KBM-7 (cell line): ENCODE results near the gene DDX4.
"Not testable (repeated sequence)": the region's sequence is repeated elsewhere in the genome, so short reads cannot be mapped to it uniquely, and the experiment has no call there.

Experiments used
- DNase-seq: peaks from one replicate; pipeline ENCODE4 v3.0.0-alpha.2; 2015
- in situ Hi-C: fragments of 300-500 bp; cut with MboI; formaldehyde crosslinking; loops from 2 replicates; pipeline ENCODE4 v1.14.3; 2020; ENCODE audit warnings: low sequenced_read_pairs, low pct_unique_long_range_greater_than_20kb, mixed read lengths

The DDX4 gene

DNA sequence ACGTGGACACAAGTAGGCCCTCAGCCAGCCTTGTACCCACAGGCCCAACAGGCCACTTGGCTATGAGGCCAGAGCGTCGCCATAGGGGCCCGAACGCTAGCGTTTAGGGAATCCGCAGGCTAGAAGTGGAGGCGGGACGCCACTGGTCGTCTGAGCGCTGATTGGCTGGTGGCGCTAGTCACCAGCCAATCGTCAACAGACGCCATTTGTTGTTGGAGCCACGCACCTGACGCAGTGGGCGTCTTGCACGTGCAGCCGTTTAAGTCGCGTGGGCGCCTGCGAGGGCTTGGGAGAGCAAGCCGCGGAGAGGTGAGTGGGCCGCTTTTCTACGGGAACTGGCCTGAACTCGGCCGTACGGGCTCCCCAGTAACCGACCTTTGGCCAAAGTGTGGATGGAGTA is at the start of gene DDX4:
Gene DDX4, plus strand, starts transcription at position 269 of the 400 bp plus-strand sequence. CDS start 903 bp downstream, outside the sequence.
- in situ Hi-C loops: no loop called here

DNA sequence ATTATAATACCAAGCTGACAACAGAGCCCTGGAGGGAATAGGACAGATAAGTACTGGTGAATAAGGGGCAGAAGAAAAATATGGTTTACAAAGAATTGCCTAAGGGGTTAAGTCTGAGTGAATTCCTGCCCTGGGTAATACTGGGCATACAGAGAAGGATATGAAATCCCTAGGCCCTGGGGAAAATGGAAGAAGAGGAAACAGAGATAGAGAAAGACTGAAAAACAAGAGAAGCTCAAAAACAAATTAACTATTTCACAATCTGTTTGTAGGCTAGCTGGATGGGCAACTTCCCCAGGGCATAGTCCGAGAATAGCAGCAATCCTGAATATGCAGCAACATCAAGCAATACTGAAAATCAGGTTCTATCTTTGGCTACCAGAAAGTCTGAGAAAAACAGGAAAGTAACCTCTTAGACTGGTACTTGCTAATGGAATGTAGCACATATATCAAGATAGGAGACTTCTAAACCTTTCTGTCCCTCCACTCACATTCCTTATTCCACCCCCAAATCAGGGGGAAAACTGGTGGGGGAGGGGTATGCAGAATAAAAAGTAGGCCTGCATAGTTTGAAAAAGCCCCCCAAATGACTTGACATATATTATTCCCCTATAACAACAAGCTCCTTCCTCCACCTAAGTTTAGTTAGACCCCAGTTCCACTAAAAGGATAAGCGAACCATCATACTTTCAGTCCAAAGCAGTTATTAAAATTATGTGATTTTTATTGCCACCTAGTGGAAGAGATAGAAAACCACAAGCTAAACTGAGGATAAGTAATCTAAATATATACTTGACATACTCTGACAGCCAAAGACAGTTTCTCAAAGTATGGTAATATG is 46.4 kb upstream of the DDX4 start:
- in situ Hi-C loops: no loop called here
- peak; percentile 58 for DNase-seq

More for the DNA sequence above, at the start of gene DDX4:
- DNase-seq: no peak

DNA sequence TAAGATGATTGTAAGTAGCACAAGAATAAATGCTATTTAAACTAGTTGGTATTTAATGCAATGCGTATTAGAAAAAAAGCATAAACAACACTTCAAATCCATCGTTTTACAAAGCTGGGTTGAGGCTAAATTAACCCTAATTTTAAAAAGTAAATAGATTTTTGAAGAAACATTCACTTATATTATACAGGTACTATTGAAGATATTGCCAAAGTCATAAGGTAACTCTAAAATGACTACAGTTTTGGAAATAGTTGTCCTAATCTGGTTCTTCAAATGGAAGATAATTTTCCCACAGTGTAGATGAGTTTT is 45.8 kb upstream of the DDX4 start:
- in situ Hi-C loops: no loop called here
- DNase-seq: no peak

DNA sequence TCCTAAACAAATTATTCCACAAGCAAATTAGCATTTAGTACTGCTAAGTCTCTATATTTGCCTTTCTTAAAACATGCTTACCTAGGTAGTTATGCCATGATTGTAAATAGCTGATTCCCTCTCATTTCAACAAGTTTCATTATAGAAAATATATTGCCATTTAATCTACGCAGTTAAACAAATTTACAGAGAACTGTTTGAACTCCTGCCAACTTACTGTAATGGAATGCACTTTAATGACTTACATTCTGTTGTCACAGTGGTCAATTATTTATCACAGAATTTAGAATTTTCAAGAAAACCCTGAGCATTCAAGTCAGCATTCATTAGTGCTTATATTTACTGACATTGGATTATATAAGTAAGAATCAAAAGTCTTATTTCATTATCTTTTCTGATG is 45.4 kb upstream of the DDX4 start:
- in situ Hi-C loops: no loop called here
- DNase-seq: no peak

DNA sequence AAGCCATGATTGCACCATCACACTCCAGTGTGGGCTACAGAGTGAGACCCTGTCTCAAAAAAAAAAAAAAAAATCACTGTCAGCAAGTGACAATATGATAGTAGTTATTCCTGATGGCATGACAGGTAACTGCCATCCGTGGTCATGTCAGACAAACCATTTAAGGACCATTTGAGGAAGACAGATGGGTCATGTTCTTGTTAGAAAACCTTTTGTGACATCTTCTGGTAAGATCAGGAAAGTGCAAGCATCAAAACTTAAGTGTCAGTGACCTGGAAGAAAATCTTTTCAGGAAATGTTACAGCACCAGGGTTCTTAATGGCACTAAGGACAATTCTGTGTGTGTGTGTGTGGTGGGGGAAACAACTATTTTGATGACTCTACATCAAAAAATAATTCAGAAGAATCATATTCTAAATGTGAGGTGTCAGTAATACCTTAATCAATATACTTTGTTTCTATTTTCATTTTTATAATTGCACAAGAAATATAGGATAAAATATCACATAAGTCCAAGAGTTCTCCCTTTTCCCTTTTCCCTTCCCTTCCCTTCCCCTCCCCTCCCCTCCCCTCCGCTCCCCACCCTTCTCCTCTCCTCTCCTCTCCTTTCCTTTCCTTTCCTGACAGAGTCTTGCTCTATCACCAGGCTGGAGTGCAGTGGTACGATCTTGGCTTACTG is 43.6 kb upstream of the DDX4 start:
- DNase-seq: peak; percentile 62

DNA sequence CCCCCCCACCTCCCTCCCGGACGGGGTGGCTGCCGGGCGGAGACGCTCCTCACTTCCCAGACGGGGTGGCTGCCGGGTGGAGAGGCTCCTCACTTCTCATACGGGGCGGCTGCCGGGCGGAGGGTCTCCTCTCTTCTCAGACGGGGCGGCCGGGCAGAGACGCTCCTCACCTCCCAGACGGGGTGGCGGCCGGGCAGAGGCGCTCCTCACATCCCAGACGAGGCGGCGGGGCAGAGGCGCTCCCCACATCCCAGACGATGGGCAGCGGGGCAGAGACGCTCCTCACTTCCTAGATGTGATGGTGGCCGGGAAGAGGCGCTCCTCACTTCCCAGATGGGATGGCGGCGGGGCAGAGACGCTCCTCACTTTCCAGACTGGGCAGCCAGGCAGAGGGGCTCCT is 41.2 kb upstream of the DDX4 start:
- in situ Hi-C loops, DNase-seq: not testable (repeated sequence)

More for the DNA sequence above, 43.6 kb upstream of the DDX4 start:
- in situ Hi-C loops: no loop called here

DNA sequence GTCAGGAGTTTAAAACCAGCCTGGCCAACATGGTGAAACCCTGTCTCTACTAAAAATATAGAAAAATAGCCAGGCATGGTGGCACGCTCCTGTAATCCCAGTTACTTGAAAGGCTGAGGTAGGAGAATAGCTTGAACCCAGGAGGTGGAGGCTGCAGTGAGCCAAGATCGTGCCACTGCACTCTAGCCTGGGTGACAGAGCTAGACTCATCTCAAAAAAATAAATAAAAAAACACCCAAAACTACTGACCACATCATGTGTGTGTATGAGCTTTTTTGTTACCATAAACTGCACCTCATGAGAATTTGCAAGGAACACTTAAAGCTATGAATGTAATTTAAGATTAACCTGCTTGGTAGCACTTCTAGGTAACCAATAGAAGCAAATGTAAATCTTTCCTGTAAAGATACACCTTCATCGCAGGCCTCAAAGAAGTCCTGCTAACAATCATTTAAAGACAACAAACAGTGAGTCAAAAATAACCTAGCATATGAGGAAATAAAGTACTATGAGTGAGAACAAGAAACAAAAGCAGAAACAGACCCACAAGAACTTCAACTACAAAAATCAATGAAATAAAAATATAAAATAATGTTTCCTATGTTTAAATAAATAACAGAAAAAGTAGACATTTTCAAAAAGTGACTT is 38.7 kb upstream of the DDX4 start:
- no peak for DNase-seq
- in situ Hi-C loops: no loop called here

DNA sequence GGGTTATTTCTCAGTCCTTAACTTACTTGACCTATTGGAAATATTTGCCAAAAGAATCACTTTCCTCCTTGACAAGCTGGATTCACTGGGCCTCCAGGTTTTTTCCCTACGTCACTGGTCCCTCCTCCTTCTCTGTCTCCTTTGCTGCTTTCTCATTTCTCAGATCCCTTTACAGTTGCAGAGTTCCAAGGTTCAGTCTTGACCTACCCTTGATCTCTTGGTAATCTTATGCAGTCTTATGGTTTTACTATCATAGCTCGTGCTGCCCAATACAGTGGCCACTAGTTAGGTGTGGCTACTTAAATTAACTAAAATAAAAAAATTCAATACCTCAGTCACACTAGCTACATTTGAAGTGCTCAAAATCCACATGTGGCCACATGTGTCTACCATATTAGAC is 37.1 kb upstream of the DDX4 start:
- DNase-seq: no peak
- in situ Hi-C loops: loop anchor here (25.0 kb wide), 1 partner anchor 512 kb away; no protein-coding TSS in a partner anchor

DNA sequence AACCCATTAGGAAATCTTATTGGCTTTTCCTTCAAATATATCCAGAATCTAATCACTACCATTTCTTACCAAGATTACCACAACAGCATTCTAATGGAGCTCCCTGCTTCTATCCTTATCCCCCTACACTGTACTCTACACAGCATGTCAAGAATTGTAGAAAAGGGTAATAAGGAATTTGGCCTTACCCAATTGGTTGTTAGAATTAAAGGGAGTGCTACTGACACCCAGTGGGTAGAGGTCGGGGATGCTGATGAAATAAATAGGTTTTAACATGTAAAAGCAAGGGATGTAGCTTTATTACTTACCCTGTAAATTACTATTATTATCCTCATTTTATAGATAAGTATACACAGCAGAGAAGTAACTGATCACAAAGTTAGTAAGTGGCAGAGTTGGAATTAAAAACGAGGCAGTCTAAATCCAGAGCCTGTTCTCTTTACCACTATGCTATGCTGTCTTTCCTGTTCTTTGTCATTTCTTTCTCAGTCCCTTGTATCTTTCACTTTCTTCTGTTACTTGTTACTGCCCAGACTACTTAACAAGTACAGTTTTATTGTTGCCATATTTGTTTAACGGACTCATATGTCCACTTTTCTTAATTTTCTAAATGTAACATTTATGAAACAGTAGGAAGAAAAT is 36.3 kb upstream of the DDX4 start:
- DNase-seq: no peak
- in situ Hi-C loops: loop anchor here (25.0 kb wide), 1 partner anchor 511 kb away; no protein-coding TSS in a partner anchor

DNA sequence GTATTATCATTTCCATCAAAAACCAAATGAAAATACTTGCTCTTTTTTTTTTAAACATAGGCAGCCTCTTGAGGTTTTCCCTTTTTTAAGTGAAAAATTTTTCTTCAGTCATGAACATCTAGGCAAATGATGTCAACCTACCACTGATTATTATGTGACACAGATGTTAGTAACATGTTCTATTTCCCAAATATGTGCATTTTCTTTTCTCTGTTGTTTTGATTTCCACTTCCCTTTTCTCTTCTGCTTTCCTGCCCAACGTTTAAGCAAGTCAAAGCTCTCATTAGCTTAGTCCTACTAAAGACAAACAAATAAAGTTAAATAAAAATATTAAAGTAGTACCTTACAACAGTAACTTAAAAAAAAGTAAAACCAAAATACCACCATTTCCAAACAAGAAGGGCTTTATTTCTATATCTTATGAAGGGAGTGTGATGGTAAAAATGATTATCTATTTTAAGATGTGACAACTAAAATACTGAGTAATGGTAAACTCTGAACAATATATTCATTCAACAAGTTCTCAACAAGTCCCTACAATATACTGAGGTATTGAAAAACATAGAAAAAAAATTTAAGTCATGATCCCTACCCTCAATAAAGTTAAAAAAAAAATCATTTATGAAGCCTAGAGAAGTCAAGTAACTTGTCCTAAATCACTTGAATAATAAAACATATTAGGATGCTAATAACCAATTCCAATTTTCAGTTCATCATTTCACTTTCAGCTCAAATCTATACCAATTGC is 35.1 kb upstream of the DDX4 start:
- in situ Hi-C loops: loop anchor here (25.0 kb wide), 1 partner anchor 510 kb away; no protein-coding TSS in a partner anchor
- DNase-seq: peak; percentile 28

DNA sequence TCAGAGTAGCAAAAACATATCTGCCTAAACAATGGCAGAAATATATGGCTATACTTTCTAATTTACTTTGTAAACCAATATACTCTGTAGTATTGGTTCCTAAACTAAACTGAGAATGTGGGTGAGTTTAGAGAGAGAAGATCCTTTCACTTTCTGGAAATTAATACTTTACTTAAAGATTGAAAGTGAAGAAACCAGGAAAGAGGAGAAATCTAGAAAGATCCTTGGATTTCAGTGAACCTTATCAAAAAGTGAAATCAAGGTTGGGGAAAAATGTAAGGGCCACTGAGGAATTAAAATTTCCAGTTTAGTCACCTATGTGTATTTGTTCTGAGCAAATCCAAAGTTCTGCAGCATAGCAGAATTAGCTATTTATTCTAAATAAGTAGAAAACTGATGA is 31.6 kb upstream of the DDX4 start:
- no peak for DNase-seq
- in situ Hi-C loops: loop anchor here (25.0 kb wide), 1 partner anchor 506 kb away; no protein-coding TSS in a partner anchor

DNA sequence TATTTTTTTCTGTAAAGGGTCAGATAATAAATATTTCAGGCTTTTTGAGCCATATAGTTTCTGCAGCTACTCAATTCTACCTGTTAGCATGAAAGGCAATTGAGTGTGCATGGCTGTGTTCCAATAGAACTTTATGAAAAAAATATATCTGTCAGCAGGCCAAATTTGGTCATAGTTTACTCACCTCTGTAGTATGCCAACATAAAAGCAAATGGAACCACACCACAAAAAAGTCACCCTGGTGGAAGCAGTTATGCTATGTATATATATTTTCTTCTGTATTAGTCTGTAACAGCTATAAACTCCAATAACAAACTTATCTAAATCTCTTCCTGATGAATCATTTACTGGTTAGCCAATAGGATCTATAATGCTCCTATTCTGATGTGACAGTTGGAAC is 29.1 kb upstream of the DDX4 start:
- in situ Hi-C loops: loop anchor here (25.0 kb wide), 1 partner anchor 504 kb away; no protein-coding TSS in a partner anchor
- DNase-seq: no peak

DNA sequence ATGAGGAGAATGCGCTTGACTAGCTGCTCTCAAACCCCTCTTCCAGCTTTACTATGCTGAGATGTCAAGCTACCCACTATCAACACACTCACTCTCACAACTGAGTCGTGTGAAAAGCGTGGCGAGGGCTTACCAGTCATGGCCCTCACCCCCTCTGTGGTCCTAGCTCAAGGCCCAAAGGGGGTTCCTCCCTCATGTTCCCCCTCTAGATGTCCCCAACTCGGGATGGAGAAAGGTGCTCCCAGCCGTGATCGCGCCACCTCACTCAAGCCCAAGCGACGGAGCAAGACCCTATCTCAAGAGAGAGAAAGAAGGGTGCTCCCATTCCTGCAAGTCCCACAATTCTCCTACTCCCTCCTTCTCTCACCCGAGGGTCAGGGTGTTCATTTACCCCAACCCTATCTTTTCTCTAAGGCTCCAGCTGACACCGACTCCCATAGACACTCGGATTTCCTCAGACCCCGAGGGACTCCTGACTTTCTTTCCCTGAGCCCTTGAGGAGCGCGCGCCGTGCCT is 26.3 kb upstream of the DDX4 start:
- no peak for DNase-seq
- in situ Hi-C loops: loop anchor here (25.0 kb wide), 1 partner anchor 501 kb away; no protein-coding TSS in a partner anchor

DNA sequence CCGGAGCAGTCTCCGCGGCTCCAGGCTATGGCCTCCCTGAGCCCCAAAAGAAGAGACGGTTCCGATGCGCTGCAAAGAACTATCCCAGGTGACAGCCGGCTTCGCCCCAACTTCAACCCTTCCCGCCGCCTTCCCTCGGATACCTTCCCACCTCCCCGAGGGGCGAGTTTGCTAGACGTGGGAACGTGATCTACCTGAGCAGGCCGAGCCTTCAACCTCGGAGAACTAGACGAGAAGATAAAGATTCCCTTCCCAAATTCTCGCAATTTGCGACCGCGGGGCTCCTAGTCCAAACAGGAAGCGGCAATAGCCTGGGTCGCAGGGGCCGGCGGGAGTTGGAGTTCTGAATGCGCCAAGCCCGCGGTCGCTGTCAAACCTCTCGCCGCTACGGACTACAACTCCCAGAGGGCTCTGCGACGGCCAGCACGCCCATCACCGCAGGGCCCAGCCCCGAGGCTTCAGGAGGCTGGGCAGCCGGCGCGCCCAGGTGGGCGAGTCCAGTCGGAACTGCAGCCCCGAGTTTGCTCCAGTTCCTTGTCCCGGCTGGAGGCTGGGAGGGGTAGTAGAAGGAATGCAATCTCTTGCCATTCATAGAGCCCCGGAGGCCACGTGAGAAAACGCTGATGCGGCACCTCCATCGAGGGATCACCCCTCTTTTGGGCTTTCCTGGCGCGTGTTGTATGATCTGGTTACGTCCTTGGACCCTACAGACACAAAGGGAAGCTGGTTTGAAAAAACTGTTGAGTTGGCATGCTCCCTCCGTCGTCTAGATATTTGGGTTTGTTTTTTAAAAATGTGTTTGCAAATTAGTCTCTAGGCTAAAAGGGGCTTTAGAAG is 25.6 kb upstream of the DDX4 start, which contains the start of gene SLC38A9:
Gene SLC38A9, minus strand, starts transcription at position 302 of the 837 bp plus-strand sequence. CDS start 14,366 bp downstream, outside the sequence.
- in situ Hi-C loops: loop anchor here (25.0 kb wide), 1 partner anchor 500 kb away; no protein-coding TSS in a partner anchor
- DNase-seq: peak; percentile 96

DNA sequence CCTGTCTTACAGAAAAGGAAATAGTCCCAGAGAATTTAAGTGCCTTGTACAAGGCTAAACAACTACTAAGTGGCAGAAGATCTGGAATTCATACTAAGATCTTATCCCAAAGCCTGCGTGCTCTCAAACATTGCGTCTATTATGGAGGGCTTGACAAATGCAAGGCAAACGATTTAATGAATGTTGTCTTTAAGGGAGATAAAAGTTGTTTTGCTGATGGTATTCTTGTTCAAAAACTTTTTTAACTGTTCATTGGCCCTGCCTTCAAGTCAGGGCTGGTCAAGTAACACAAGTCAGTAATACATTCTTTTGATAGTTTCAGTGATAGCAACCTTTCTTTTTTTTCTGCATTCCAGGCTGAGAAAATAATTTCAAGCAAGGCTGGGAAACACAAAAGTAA is 24.0 kb upstream of the DDX4 start:
- DNase-seq: no peak
- in situ Hi-C loops: loop anchor here (25.0 kb wide), 1 partner anchor 498 kb away; no protein-coding TSS in a partner anchor

DNA sequence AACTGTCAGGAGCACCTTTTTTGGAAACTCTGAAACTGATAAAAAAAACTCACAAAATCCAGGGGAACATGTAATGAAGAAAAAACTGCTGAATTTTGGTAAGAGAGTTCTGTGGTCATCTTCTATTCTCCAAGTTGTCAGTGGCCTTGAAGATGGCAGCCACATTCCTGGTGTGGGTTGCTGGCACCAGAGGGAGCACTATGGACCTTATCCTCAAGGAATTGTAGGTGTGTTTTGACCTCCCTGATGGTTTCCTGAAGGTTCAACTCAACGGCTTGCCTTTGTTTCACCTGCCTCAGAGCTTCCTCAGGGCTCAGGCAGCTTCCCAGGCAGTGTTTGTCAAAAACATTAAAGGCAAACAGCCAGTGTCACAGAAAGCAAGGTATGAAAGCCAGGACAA is 23.5 kb upstream of the DDX4 start:
- in situ Hi-C loops: loop anchor here (25.0 kb wide), 1 partner anchor 498 kb away; no protein-coding TSS in a partner anchor
- DNase-seq: no peak

DNA sequence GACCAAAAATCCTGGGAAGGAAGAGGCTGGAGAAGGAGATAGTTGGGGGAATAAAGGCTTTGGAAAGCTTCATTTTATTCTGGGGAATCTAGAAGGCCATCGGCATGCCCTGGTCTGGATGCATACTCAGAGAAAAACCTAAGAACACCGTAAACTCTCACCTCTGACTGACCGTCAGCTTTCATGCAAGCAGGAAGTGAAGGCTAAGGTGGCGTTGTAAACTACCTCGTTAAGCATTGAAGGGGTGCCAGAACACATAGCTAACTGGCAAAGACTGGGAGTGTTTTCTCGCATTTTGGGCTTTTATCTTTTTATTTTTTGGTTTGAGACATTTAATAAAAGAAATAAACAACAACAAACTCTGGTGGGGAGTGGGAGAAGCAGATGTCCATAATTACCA is 23.1 kb upstream of the DDX4 start:
- in situ Hi-C loops: loop anchor here (25.0 kb wide), 1 partner anchor 498 kb away; no protein-coding TSS in a partner anchor
- no peak for DNase-seq
